Liver (tissue), 9 donors: ENCODE results near the gene FYCO1. TPM values are rescaled to one million over a fixed set of nuclear protein-coding genes. Genes with fewer than 3 reads are reported as not detected.

Source experiments
- DNase-seq: peaks from one replicate; pipeline ENCODE4 v3.0.0-alpha.2; 2017; ENCODE audit warnings: low spot score
- H3K27ac ChIP-seq, 2 donors: one replicate each; pipeline ENCODE4 v1.7.0; 2013; ENCODE audit warnings: inconsistent platforms in 2 of 2, low read length in 2 of 2, control low read depth in 1 of 2, low read depth in 1 of 2, mild to moderate bottlenecking in 1 of 2
- H3K27me3 ChIP-seq, 4 donors: one replicate each; pipeline versions ENCODE4 v1.6.1 to v1.7.0; 2013; ENCODE audit warnings: low read length in 3 of 4, inconsistent platforms in 1 of 4, mild to moderate bottlenecking in 1 of 4, moderate library complexity in 1 of 4; ENCODE audit not compliant: control insufficient read depth in 4 of 4, insufficient read depth in 4 of 4
- H3K36me3 ChIP-seq, 4 donors: one replicate each; pipeline versions ENCODE4 v1.6.1 to v1.7.0; 2013; ENCODE audit warnings: low read length in 3 of 4, mild to moderate bottlenecking in 3 of 4, low read depth in 1 of 4, moderate library complexity in 1 of 4; ENCODE audit not compliant: control insufficient read depth in 4 of 4, insufficient read depth in 3 of 4
- H3K4me1 ChIP-seq, 4 donors: one replicate each; pipeline versions ENCODE4 v1.6.1 to v1.7.0; 2013; ENCODE audit warnings: low read length in 3 of 4, mild to moderate bottlenecking in 3 of 4, moderate library complexity in 1 of 4; ENCODE audit not compliant: control insufficient read depth in 4 of 4, insufficient read depth in 4 of 4
- H3K4me3 ChIP-seq, 3 donors: one replicate each; pipeline versions ENCODE4 v1.6.1 to v1.7.0; 2013; ENCODE audit warnings: low read length in 3 of 3, control low read depth in 1 of 3, low read depth in 1 of 3, mild to moderate bottlenecking in 1 of 3
- H3K9ac ChIP-seq, 2 donors: one replicate each; pipeline ENCODE4 v1.7.0; 2013; ENCODE audit warnings: low read length in 2 of 2, mild to moderate bottlenecking in 2 of 2, moderate library complexity in 2 of 2, control low read depth in 1 of 2, low read depth in 1 of 2
- H3K9me3 ChIP-seq, 4 donors: one replicate each; pipeline versions ENCODE4 v1.6.1 to v1.7.0; 2013; ENCODE audit warnings: low read length in 3 of 4; ENCODE audit not compliant: control insufficient read depth in 4 of 4
- ATF3 ChIP-seq: IDR thresholded peaks from 2 replicates; pipeline ENCODE4 v1.6.1; 2016; ENCODE audit warnings: antibody characterized with exemption
- CTCF ChIP-seq: fragments of 150-350 bp; IDR thresholded peaks from 2 replicates; pipeline ENCODE4 v1.5.1; 2017; ENCODE audit warnings: improper control_type of control experiment, low read depth, low read length; ENCODE audit not compliant: missing input control
- EGR1 ChIP-seq, 2 donors: IDR thresholded peaks; 2 replicates each; pipeline ENCODE4 v1.6.1; 2016 to 2018; ENCODE audit warnings: antibody characterized with exemption in 2 of 2, low read depth in 2 of 2
- FOXA1 ChIP-seq: IDR thresholded peaks from 2 replicates; pipeline ENCODE4 v1.6.1; 2016; ENCODE audit warnings: antibody characterized with exemption
- FOXA2 ChIP-seq: IDR thresholded peaks from 2 replicates; pipeline ENCODE4 v1.6.1; 2016; ENCODE audit warnings: antibody characterized with exemption
- GABPA ChIP-seq, 2 donors: IDR thresholded peaks in 1 of 2; conservative IDR thresholded peaks in 1 of 2; 2 replicates each; pipeline ENCODE4 v1.6.1; 2016; ENCODE audit warnings: antibody characterized with exemption in 2 of 2, mild to moderate bottlenecking in 1 of 2, moderate library complexity in 1 of 2
- HNF4A ChIP-seq, 2 donors: conservative IDR thresholded peaks; 2 replicates each; pipeline ENCODE4 v1.6.1; 2016; ENCODE audit warnings: antibody characterized with exemption in 2 of 2, mild to moderate bottlenecking in 2 of 2
- HNF4G ChIP-seq: IDR thresholded peaks from 2 replicates; pipeline ENCODE4 v1.6.1; 2016; ENCODE audit warnings: antibody characterized with exemption
- JUND ChIP-seq, 2 donors: IDR thresholded peaks; 2 replicates each; pipeline ENCODE4 v1.6.1; 2016; ENCODE audit warnings: antibody characterized with exemption in 2 of 2
- MAX ChIP-seq: IDR thresholded peaks from 2 replicates; pipeline ENCODE4 v1.6.1; 2016; ENCODE audit warnings: antibody characterized with exemption
- NR2F2 ChIP-seq: IDR thresholded peaks from 2 replicates; pipeline ENCODE4 v1.6.1; 2016; ENCODE audit warnings: antibody characterized with exemption
- RAD21 ChIP-seq, 2 donors: IDR thresholded peaks; 2 replicates each; pipeline ENCODE4 v1.6.1; 2016; ENCODE audit warnings: antibody characterized with exemption in 2 of 2, mild to moderate bottlenecking in 2 of 2
- REST ChIP-seq: IDR thresholded peaks from 2 replicates; pipeline ENCODE4 v1.6.1; 2016; ENCODE audit warnings: antibody characterized with exemption, mild to moderate bottlenecking
- RXRA ChIP-seq, 2 donors: IDR thresholded peaks; 2 replicates each; pipeline ENCODE4 v1.6.1; 2017 to 2018; ENCODE audit warnings: antibody characterized with exemption in 2 of 2, mild to moderate bottlenecking in 1 of 2
- SP1 ChIP-seq: IDR thresholded peaks from 2 replicates; pipeline ENCODE4 v1.6.1; 2018; ENCODE audit warnings: antibody characterized with exemption, mild to moderate bottlenecking
- TAF1 ChIP-seq: conservative IDR thresholded peaks from 2 replicates; pipeline ENCODE4 v1.6.1; 2016; ENCODE audit warnings: antibody characterized with exemption, mild to moderate bottlenecking
- WGBS: extraction: QIAGEN DNeasy Blood & Tissue Kit; methylation state at CpG from one replicate; pipeline ENCODE4 v1.1.7; 2013; 5-methylcytosine and 5-hydroxymethylcytosine counted together
- polyA plus RNA-seq, 2 donors: library from polyadenylated mRNA; stranded (reverse) in 1 of 2; unstranded in 1 of 2; fragments of 200-250 nt in 1 of 2; fragments of >200 nt in 1 of 2; fragmentation: Nextera tagmentation in 1 of 2; extraction: Ambion mirVana in 1 of 2; gene quantifications; one replicate each; pipeline versions ENCODE4 v1.2.1 to v1.2.3, GENCODE V29; 2013 to 2015
- total RNA-seq, 2 donors: library from RNA; depleted of rRNA; stranded (reverse); fragments of >200 nt; gene quantifications; one replicate each; pipeline ENCODE4 v1.2.3, GENCODE V29; 2014
- donor health status: healthy.
- donor health status: healthy.
- donor health status: healthy.
- donor health status: healthy.
- donor health status: healthy.

The FYCO1 gene
- total and polyA plus RNA-seq, 4 donors = 3.0 to 17.1 (median 10.2) TPM

- Histone ChIP-seq H3K27me3 (no peaks in the 10 kb centered on the region), H3K27ac (no peak overlapping the region), H3K36me3 (peaks cover 2 to 78% (median 46%) of the 10 kb centered on the region in 4 donors), H3K4me3 (no peak overlapping the region), H3K9ac (no peak overlapping the region), H3K9me3 (no peaks in the 10 kb centered on the region), H3K4me1 (peaks cover 0 to 3% (median 0%) of the 10 kb centered on the region in 4 donors)
- 87% methylated on average over 4 of the region's 4 CpGs for WGBS
- TF ChIP-seq EGR1 (IDR thresholded peaks at IDR 0.05; ENCODE audit: low read depth in 2 of 2) (no peak), NR2F2 (no peak), MAX (no peak), REST (no peak), TAF1 (no peak), GABPA (IDR thresholded peaks at IDR 0.05 in 1 of 2, conservative IDR thresholded peaks at IDR 0.05 in 1 of 2) (no peak), HNF4G (no peak), JUND (IDR thresholded peaks at IDR 0.05) (no peak), RAD21 (IDR thresholded peaks at IDR 0.05) (no peak), HNF4A (conservative IDR thresholded peaks at IDR 0.05) (no peak), FOXA1 (no peak), CTCF (no peak)
- DNase-seq = no peak
These were observed 16.2 kb downstream of the FYCO1 start for GRCh38 chr3:45979378-45979777.

GRCh38 chr3:45978006-45978761 lies 17.4 kb downstream of the FYCO1 start:
- Histone ChIP-seq H3K4me3 (no peak overlapping the region), H3K36me3 (peaks cover 2 to 81% (median 40%) of the 10 kb centered on the region in 4 donors), H3K9ac (no peak overlapping the region), H3K4me1 (no peaks in the 10 kb centered on the region), H3K27ac (no peak overlapping the region), H3K9me3 (no peaks in the 10 kb centered on the region), H3K27me3 (no peaks in the 10 kb centered on the region)
- TF ChIP-seq FOXA2 = no peak
- no peak for TF ChIP-seq CTCF
- TF ChIP-seq NR2F2 = no peak
- no peak for TF ChIP-seq SP1
- TF ChIP-seq RXRA (IDR thresholded peaks at IDR 0.05) = no peak
- TF ChIP-seq ATF3 = no peak
- TF ChIP-seq HNF4A (conservative IDR thresholded peaks at IDR 0.05) = no peak
- TF ChIP-seq HNF4G = no peak
- WGBS = 88% methylated on average over 5 of the region's 5 CpGs
- no peak for DNase-seq
